NB4 (cell line): ENCODE results near the gene CALR3.
"Not testable (repeated sequence)": the region's sequence is repeated elsewhere in the genome, so short reads cannot be mapped to it uniquely, and the experiment has no call there.

ENCODE experiments used
- DNase-seq: peaks from one replicate; pipeline ENCODE4 v3.0.0; 2010; ENCODE audit warnings: low read depth
- H3K4me3 ChIP-seq: one replicate; pipeline ENCODE4 v1.5.1; 2011; ENCODE audit warnings: mild to moderate bottlenecking, low read depth, low read length, moderate library complexity
- MAX ChIP-seq: IDR thresholded peaks from 2 replicates; pipeline ENCODE4 v1.6.1; 2011; ENCODE audit warnings: low read depth, low read length
- MYC ChIP-seq: IDR thresholded peaks from 2 replicates; pipeline ENCODE4 v1.6.1; 2011; ENCODE audit warnings: low read depth, low read length
- POLR2A ChIP-seq: IDR thresholded peaks from 2 replicates; pipeline ENCODE4 v1.6.1; 2011; ENCODE audit warnings: mild to moderate bottlenecking; ENCODE audit not compliant: insufficient read length; ENCODE audit errors: extremely low read depth
- TF ChIP-seq, protein P1 (sequence below): IDR thresholded peaks from one replicate; pipeline ENCODE4 v1.5.1; 2012; ENCODE audit warnings: low read depth, low read length

The CALR3 gene

GRCh38 chr19:16455489-16455888 is 40.5 kb downstream of the CALR3 start:
- DNase-seq = no peak
- TF ChIP-seq POLR2A (no peak), MAX (no peak), MYC (no peak)
- TF ChIP-seq, protein P1, sequence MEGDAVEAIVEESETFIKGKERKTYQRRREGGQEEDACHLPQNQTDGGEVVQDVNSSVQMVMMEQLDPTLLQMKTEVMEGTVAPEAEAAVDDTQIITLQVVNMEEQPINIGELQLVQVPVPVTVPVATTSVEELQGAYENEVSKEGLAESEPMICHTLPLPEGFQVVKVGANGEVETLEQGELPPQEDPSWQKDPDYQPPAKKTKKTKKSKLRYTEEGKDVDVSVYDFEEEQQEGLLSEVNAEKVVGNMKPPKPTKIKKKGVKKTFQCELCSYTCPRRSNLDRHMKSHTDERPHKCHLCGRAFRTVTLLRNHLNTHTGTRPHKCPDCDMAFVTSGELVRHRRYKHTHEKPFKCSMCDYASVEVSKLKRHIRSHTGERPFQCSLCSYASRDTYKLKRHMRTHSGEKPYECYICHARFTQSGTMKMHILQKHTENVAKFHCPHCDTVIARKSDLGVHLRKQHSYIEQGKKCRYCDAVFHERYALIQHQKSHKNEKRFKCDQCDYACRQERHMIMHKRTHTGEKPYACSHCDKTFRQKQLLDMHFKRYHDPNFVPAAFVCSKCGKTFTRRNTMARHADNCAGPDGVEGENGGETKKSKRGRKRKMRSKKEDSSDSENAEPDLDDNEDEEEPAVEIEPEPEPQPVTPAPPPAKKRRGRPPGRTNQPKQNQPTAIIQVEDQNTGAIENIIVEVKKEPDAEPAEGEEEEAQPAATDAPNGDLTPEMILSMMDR = no peak

GRCh38 chr19:16454351-16454918 is 41.5 kb downstream of the CALR3 start:
- H3K4me3 ChIP-seq = no peak overlapping the region
- TF ChIP-seq, protein P1 = no peak
- TF ChIP-seq MYC (no peak), POLR2A (no peak), MAX (no peak)
- no peak for DNase-seq

More at GRCh38 chr19:16455489-16455888, 40.5 kb downstream of the CALR3 start:
- no peak overlapping the region for H3K4me3 ChIP-seq

- no peak for TF ChIP-seq POLR2A
- TF ChIP-seq, protein P1 = no peak
- no peak for TF ChIP-seq MAX
- no peak for TF ChIP-seq MYC
- DNase-seq = no peak
- no peak overlapping the region for H3K4me3 ChIP-seq
Observed at GRCh38 chr19:16452325-16452724, 43.6 kb downstream of the CALR3 start.

DNA sequence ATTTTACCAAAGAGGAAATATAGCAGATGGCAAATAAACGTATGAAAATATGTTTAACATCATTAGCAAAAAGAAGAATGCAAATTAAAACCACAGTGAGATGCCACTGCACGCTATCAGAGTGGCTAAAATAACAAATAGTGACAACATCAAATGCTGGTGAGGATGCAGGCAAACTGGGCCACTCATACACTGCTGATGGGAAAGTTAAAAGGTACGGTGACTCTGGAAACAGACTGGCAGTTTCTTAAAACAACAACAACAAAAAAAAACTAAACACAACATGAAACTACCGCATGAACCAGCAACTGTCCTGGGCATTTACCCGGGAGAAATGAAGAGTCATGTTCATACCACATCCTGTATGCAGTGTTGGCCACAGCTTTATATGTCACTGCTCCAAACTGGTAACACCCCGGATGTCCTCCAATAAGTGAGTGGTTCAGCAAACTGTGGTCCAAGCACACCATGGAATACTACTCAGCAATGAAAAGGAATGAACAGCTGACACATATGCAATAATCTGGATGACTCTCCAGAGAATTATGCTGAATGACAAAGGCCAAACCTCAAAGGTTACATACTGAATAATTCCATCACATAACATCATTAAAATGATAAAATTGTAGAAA is 46.5 kb downstream of the CALR3 start:
- DNase-seq = peak; percentile 81
- TF ChIP-seq POLR2A = no peak
- TF ChIP-seq MAX = no peak
- TF ChIP-seq, protein P1 = no peak
- TF ChIP-seq MYC = no peak
- no peak overlapping the region for H3K4me3 ChIP-seq

DNA sequence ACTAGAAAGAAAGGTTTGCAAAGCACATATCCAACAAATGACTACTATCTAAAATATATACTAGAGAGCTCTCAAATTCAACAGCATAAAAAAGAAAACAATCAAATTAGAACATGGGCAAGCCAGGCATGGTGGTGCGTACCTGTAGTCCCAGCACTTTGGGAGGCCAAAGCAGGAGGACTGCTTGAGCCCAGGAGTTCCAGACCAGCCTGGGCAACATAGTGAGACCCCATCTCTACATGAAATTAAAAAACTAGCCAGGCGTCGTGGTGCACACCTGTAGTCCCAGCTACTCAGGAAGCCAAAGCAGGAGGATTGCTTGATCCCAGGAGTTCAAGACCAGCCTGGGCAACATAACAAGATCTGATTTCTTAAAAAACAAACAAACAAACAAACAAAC is 47.1 kb downstream of the CALR3 start:
- DNase-seq = not testable (repeated sequence)

GRCh38 chr19:16446724-16447368 is 49.1 kb downstream of the CALR3 start:
- DNase-seq = peak; percentile 93

More for the DNA sequence above, 47.1 kb downstream of the CALR3 start:
- H3K4me3 ChIP-seq = not testable (repeated sequence)

More at GRCh38 chr19:16446724-16447368, 49.1 kb downstream of the CALR3 start:
- peak overlapping the region; percentile 26 for H3K4me3 ChIP-seq
- TF ChIP-seq MYC (peak; percentile 93), MAX (peak; percentile 96), POLR2A (peak; percentile 20)
- TF ChIP-seq, protein P1 = no peak
